ENCODE measurements around the gene ATP6V1E1. TPM values are rescaled to one million over a fixed set of nuclear protein-coding genes. Genes with fewer than 3 reads are reported as not detected.
A peak's percentile ranks its signal among the peaks of the same experiment; 100 is the strongest.
"Not testable (repeated sequence)": the region's sequence is repeated elsewhere in the genome, so short reads cannot be mapped to it uniquely, and the experiment has no call there.

The ATP6V1E1 gene
- total RNA-seq, 3 donors from 2014 or later = 111 to 163 (median 117) TPM

- peak; percentile 79 to 98 (median 89) for TF ChIP-seq POLR2AphosphoS5 (IDR thresholded peaks at IDR 0.05)
- no peak for TF ChIP-seq POLR2A (IDR thresholded peaks at IDR 0.05)
- Histone ChIP-seq H3K9me3 (no peaks in the 10 kb centered on the region), H3K27me3 (no peaks in the 10 kb centered on the region), H3K4me3 (peak overlapping the region; percentile 21 to 65 (median 43)), H3K4me1 (no peaks in the 10 kb centered on the region), H3K27ac (peak overlapping the region; percentile 83 to 93), H3K36me3 (no peaks in the 10 kb centered on the region)
- peak; percentile 71 to 72 for DNase-seq (ENCODE audit: low spot score in 2 of 2)
- intact Hi-C loops (cut with DNase I; ENCODE audit: low total_unique reads) = no loop called here
Observed at GRCh38 chr22:17570851-17571631, 57.5 kb downstream of the ATP6V1E1 start.

GRCh38 chr22:17569971-17570511 is 58.5 kb downstream of the ATP6V1E1 start:
- Histone ChIP-seq H3K27ac (peak overlapping the region; percentile 83 to 93), H3K9me3 (no peaks in the 10 kb centered on the region), H3K27me3 (no peaks in the 10 kb centered on the region), H3K4me1 (no peaks in the 10 kb centered on the region), H3K4me3 (peak overlapping the region; percentile 17 to 65 (median 43)), H3K36me3 (no peaks in the 10 kb centered on the region)
- intact Hi-C loops (cut with DNase I; ENCODE audit: low total_unique reads) = no loop called here
- DNase-seq (ENCODE audit: low spot score in 2 of 2) = peak in 1 of 2 donors; percentile 37
- TF ChIP-seq POLR2A (IDR thresholded peaks at IDR 0.05) = no peak
- TF ChIP-seq POLR2AphosphoS5 (IDR thresholded peaks at IDR 0.05) = peak in 1 of 3 donors; percentile 8

- intact Hi-C loops (cut with DNase I; ENCODE audit: low total_unique reads) = no loop called here
- Histone ChIP-seq H3K4me1 (no peaks in the 10 kb centered on the region), H3K27ac (peak overlapping the region in 1 of 2 donors; percentile 20), H3K9me3 (no peaks in the 10 kb centered on the region), H3K27me3 (no peaks in the 10 kb centered on the region), H3K36me3 (no peaks in the 10 kb centered on the region), H3K4me3 (no peak overlapping the region)
- TF ChIP-seq POLR2AphosphoS5 (IDR thresholded peaks at IDR 0.05) (no peak), POLR2A (IDR thresholded peaks at IDR 0.05) (no peak), CTCF (IDR thresholded peaks at IDR 0.05) (no peak)
- DNase-seq (ENCODE audit: low spot score in 2 of 2) = no peak
Observed at GRCh38 chr22:17566776-17567175, 61.8 kb downstream of the ATP6V1E1 start.

- H3K4me3 ChIP-seq; intact Hi-C loops (cut with DNase I; ENCODE audit: low total_unique reads); H3K27me3 ChIP-seq; DNase-seq (ENCODE audit: low spot score in 2 of 2); H3K4me1 ChIP-seq; H3K9me3 ChIP-seq; H3K36me3 ChIP-seq: not testable (repeated sequence)
- peak overlapping the region in 1 of 2 donors; percentile 25 for H3K27ac ChIP-seq
Observed at GRCh38 chr22:17566016-17566687, 62.4 kb downstream of the ATP6V1E1 start.

GRCh38 chr22:17563936-17564391 is 64.6 kb downstream of the ATP6V1E1 start:
- H3K4me3 ChIP-seq = peak overlapping the region; percentile 13 to 27 (median 21)
- no peaks in the 10 kb centered on the region for H3K36me3 ChIP-seq
- intact Hi-C loops (cut with DNase I; ENCODE audit: low total_unique reads) = no loop called here

More at GRCh38 chr22:17563936-17564391, 64.6 kb downstream of the ATP6V1E1 start:
- peak overlapping the region; percentile 38 to 81 for H3K27ac ChIP-seq
- no peaks in the 10 kb centered on the region for H3K4me1 ChIP-seq
- H3K9me3 ChIP-seq = no peaks in the 10 kb centered on the region
- no peak for DNase-seq (ENCODE audit: low spot score in 2 of 2)
- H3K27me3 ChIP-seq = no peaks in the 10 kb centered on the region
- no peak for TF ChIP-seq POLR2A (IDR thresholded peaks at IDR 0.05)
- TF ChIP-seq POLR2AphosphoS5 (IDR thresholded peaks at IDR 0.05) = peak in 2 of 3 donors; percentile 29 to 47
- no peak for TF ChIP-seq CTCF (IDR thresholded peaks at IDR 0.05)

Measured in breast epithelium (tissue), 4 donors.